Activated CD4-positive, alpha-beta memory T cell treated with anti-CD3 and anti-CD28 coated beads, Interleukin-2, amount 10 ng/mL, durations not matched to agents 7 days and 5 days (primary cell): Measurements from ENCODE around the gene CCND3. TPM values are rescaled to one million over a fixed set of nuclear protein-coding genes. Genes with fewer than 3 reads are reported as not detected.

Experiments used
- CTCF ChIA-PET: fragments of 350-600 bp; sonication (Branson Sonifier 250); formaldehyde crosslinking; loops from one replicate; lab custom pipeline; 2021; ENCODE audit warnings: antibody characterized with exemption, inconsistent platforms; lab: Charles Lee
- POLR2A ChIA-PET: fragments of 350-600 bp; sonication (Branson Sonifier 250); formaldehyde crosslinking; loops from one replicate; lab custom pipeline; 2021; ENCODE audit warnings: antibody characterized with exemption; lab: Charles Lee
- DNase-seq: peaks from one replicate; pipeline ENCODE4 v3.0.0-alpha.2; 2020
- H3K27ac Mint-ChIP-seq: one replicate; pipeline ENCODE4 v1.8.0; 2021; ENCODE audit warnings: mild to moderate bottlenecking, mixed read lengths
- H3K27me3 Mint-ChIP-seq: one replicate; pipeline ENCODE4 v1.8.0; 2021; ENCODE audit warnings: mixed read lengths
- H3K36me3 Mint-ChIP-seq: one replicate; pipeline ENCODE4 v1.8.0; 2021; ENCODE audit warnings: low read depth, mixed read lengths
- H3K4me1 Mint-ChIP-seq: one replicate; pipeline ENCODE4 v1.8.0; 2021; ENCODE audit warnings: mixed read lengths
- H3K4me3 Mint-ChIP-seq: one replicate; pipeline ENCODE4 v1.8.0; 2021; ENCODE audit warnings: mild to moderate bottlenecking, mixed read lengths
- H3K9me3 Mint-ChIP-seq: one replicate; pipeline ENCODE4 v1.8.0; 2021; ENCODE audit warnings: mixed read lengths
- total RNA-seq, 2 experiments: library from RNA; stranded (reverse); gene quantifications; one replicate each; pipeline ENCODE4 v1.2.3, GENCODE V29; 2021

The CCND3 gene
- 100 to 1,000 TPM; 456 to 464 TPM for total RNA-seq

GRCh38 chr6:41941280-41942066, at the start of gene CCND3:
CCND3 (minus strand) TSS chr6:41941808; CDS start chr6:41941649, 159 bp downstream.
- Mint-ChIP-seq H3K27me3 (no peaks in the 10 kb centered on the region), H3K4me1 (peaks cover 38% of the 10 kb centered on the region), H3K27ac (peak within 1 kb of the TSS; percentile 93), H3K36me3 (peaks cover 48% of the 10 kb centered on the region), H3K4me3 (peak within 1 kb of the TSS; percentile 100), H3K9me3 (no peaks in the 10 kb centered on the region)
- peak; percentile 92 for DNase-seq
- ChIA-PET CTCF (interaction anchor here (1.1 to 17.8 kb wide), 10 partner anchors 9 to 155 kb away, joined by 3 to 383 read pairs (median 8); partner anchors contain the start of genes BYSL, MED20, TAF8 and TOMM6), POLR2A (interaction anchor here (1.0 to 17.3 kb wide), 15 partner anchors 8 to 160 kb away, joined by 3 to 553 read pairs (median 14); partner anchors contain the start of genes BYSL, MED20, TAF8 and TOMM6)

- Mint-ChIP-seq H3K27me3 (no peaks in the 10 kb centered on the region), H3K4me1 (no peaks in the 10 kb centered on the region), H3K4me3 (no peak overlapping the region), H3K9me3 (no peaks in the 10 kb centered on the region), H3K27ac (no peak overlapping the region), H3K36me3 (peaks cover 3% of the 10 kb centered on the region)
- POLR2A ChIA-PET, result no interaction called here
- no peak for DNase-seq
- CTCF ChIA-PET, result no interaction called here
These were observed 44.7 kb upstream of the CCND3 start for GRCh38 chr6:41986339-41986738.

GRCh38 chr6:41984623-41985022, 43.0 kb upstream of the CCND3 start:
- DNase-seq, result no peak
- Mint-ChIP-seq H3K36me3 (peaks cover 6% of the 10 kb centered on the region), H3K4me3 (no peak overlapping the region), H3K27ac (no peak overlapping the region), H3K9me3 (no peaks in the 10 kb centered on the region), H3K4me1 (peaks cover 10% of the 10 kb centered on the region), H3K27me3 (no peaks in the 10 kb centered on the region)
- ChIA-PET CTCF (no interaction called here), POLR2A (no interaction called here)

GRCh38 chr6:41976794-41977484, 35.3 kb upstream of the CCND3 start:
- H3K36me3 Mint-ChIP-seq, result peaks cover 10% of the 10 kb centered on the region
- DNase-seq, result no peak
- POLR2A ChIA-PET, result interaction anchor here (0.9 to 1.4 kb wide), 4 partner anchors 9 to 39 kb away, joined by 3 to 4 read pairs (median 4); no protein-coding TSS in a partner anchor

GRCh38 chr6:41975276-41975675, 33.7 kb upstream of the CCND3 start:
- Mint-ChIP-seq H3K4me3 (no peak overlapping the region), H3K4me1 (peaks cover 37% of the 10 kb centered on the region), H3K27ac (no peak overlapping the region), H3K36me3 (peaks cover 11% of the 10 kb centered on the region), H3K9me3 (peaks cover 5% of the 10 kb centered on the region), H3K27me3 (no peaks in the 10 kb centered on the region)
- POLR2A ChIA-PET, result interaction anchor here (0.9 to 1.4 kb wide), 2 partner anchors 10 to 12 kb away, joined by 4 read pairs; no protein-coding TSS in a partner anchor
- no peak for DNase-seq
- CTCF ChIA-PET, result no interaction called here

More at GRCh38 chr6:41976794-41977484, 35.3 kb upstream of the CCND3 start:
- H3K4me1 Mint-ChIP-seq, result peaks cover 31% of the 10 kb centered on the region
- no peaks in the 10 kb centered on the region for H3K9me3 Mint-ChIP-seq
- CTCF ChIA-PET, result interaction anchor here (1.0 kb wide), 1 partner anchor 17 kb away, joined by 3 read pairs; no protein-coding TSS in a partner anchor
- no peak overlapping the region for H3K4me3 Mint-ChIP-seq
- H3K27me3 Mint-ChIP-seq, result no peaks in the 10 kb centered on the region
- no peak overlapping the region for H3K27ac Mint-ChIP-seq

- H3K9me3 Mint-ChIP-seq, result peaks cover 6% of the 10 kb centered on the region
- H3K27me3 Mint-ChIP-seq, result no peaks in the 10 kb centered on the region
- POLR2A ChIA-PET, result no interaction called here
These were observed 32.7 kb upstream of the CCND3 start for GRCh38 chr6:41974281-41974825.

GRCh38 chr6:41972826-41973225, 31.2 kb upstream of the CCND3 start:
- H3K9me3 Mint-ChIP-seq, result peaks cover 6% of the 10 kb centered on the region
- POLR2A ChIA-PET, result no interaction called here
- CTCF ChIA-PET, result no interaction called here
- peaks cover 9% of the 10 kb centered on the region for H3K36me3 Mint-ChIP-seq
- H3K4me3 Mint-ChIP-seq, result no peak overlapping the region
- no peaks in the 10 kb centered on the region for H3K27me3 Mint-ChIP-seq
- H3K4me1 Mint-ChIP-seq, result peaks cover 32% of the 10 kb centered on the region
- no peak overlapping the region for H3K27ac Mint-ChIP-seq
- no peak for DNase-seq

More at GRCh38 chr6:41974281-41974825, 32.7 kb upstream of the CCND3 start:
- no peak overlapping the region for H3K27ac Mint-ChIP-seq
- peaks cover 35% of the 10 kb centered on the region for H3K4me1 Mint-ChIP-seq
- no peak overlapping the region for H3K4me3 Mint-ChIP-seq
- CTCF ChIA-PET, result no interaction called here
- no peak for DNase-seq
- peaks cover 11% of the 10 kb centered on the region for H3K36me3 Mint-ChIP-seq

GRCh38 chr6:41970436-41970846, 28.8 kb upstream of the CCND3 start:
- Mint-ChIP-seq H3K9me3 (peaks cover 6% of the 10 kb centered on the region), H3K4me1 (peaks cover 23% of the 10 kb centered on the region), H3K4me3 (no peak overlapping the region), H3K36me3 (peaks cover 9% of the 10 kb centered on the region), H3K27ac (peak overlapping the region; percentile 70), H3K27me3 (no peaks in the 10 kb centered on the region)
- DNase-seq, result no peak
- ChIA-PET POLR2A (no interaction called here), CTCF (no interaction called here)

GRCh38 chr6:41967312-41968287, 26.0 kb upstream of the CCND3 start:
- ChIA-PET POLR2A (interaction anchor here (1.0 to 1.6 kb wide), 2 partner anchors 9 to 74 kb away, joined by 3 to 5 read pairs; no protein-coding TSS in a partner anchor), CTCF (interaction anchor here (1.5 to 1.8 kb wide), 3 partner anchors 46 to 77 kb away, joined by 4 to 6 read pairs (median 5); partner anchors contain the start of genes BYSL and MED20)
- H3K4me1 Mint-ChIP-seq, result peaks cover 44% of the 10 kb centered on the region
- peaks cover 6% of the 10 kb centered on the region for H3K9me3 Mint-ChIP-seq
- no peaks in the 10 kb centered on the region for H3K27me3 Mint-ChIP-seq
- no peak overlapping the region for H3K27ac Mint-ChIP-seq
- peaks cover 10% of the 10 kb centered on the region for H3K36me3 Mint-ChIP-seq
- no peak overlapping the region for H3K4me3 Mint-ChIP-seq
- no peak for DNase-seq

GRCh38 chr6:41966961-41967311, 25.3 kb upstream of the CCND3 start:
- DNase-seq, result no peak
- H3K36me3 Mint-ChIP-seq, result peaks cover 7% of the 10 kb centered on the region
- H3K9me3 Mint-ChIP-seq, result peaks cover 6% of the 10 kb centered on the region
- no peaks in the 10 kb centered on the region for H3K27me3 Mint-ChIP-seq
- no peak overlapping the region for H3K27ac Mint-ChIP-seq
- H3K4me1 Mint-ChIP-seq, result peaks cover 45% of the 10 kb centered on the region
- CTCF ChIA-PET, result interaction anchor here (1.5 kb wide), 1 partner anchor 72 kb away, joined by 6 read pairs; no protein-coding TSS in a partner anchor
- H3K4me3 Mint-ChIP-seq, result no peak overlapping the region
- POLR2A ChIA-PET, result interaction anchor here (1.6 kb wide), 1 partner anchor 75 kb away, joined by 5 read pairs; no protein-coding TSS in a partner anchor

GRCh38 chr6:41966214-41966920, 24.8 kb upstream of the CCND3 start:
- Mint-ChIP-seq H3K27ac (no peak overlapping the region), H3K36me3 (peaks cover 12% of the 10 kb centered on the region), H3K27me3 (no peaks in the 10 kb centered on the region), H3K9me3 (peaks cover 6% of the 10 kb centered on the region), H3K4me1 (peaks cover 50% of the 10 kb centered on the region), H3K4me3 (no peak overlapping the region)
- ChIA-PET CTCF (interaction anchor here (0.6 to 1.9 kb wide), 2 partner anchors 11 to 138 kb away, joined by 5 to 6 read pairs; no protein-coding TSS in a partner anchor), POLR2A (interaction anchor here (1.1 to 1.2 kb wide), 2 partner anchors 9 to 73 kb away, joined by 3 to 4 read pairs; no protein-coding TSS in a partner anchor)
- no peak for DNase-seq
